Fibroblast of mammary gland (primary cell): ENCODE data around the gene ELK3.

Experiments used
- DNase-seq: peaks from one replicate; pipeline ENCODE4 v3.0.0-alpha.2; 2010; ENCODE audit warnings: low read depth
- H3K4me3 ChIP-seq: 2 replicates; pipeline ENCODE4 v1.5.1; 2011; ENCODE audit warnings: low read depth, mild to moderate bottlenecking, low read length, moderate library complexity; ENCODE audit not compliant: control insufficient read depth
- TF ChIP-seq, protein P1 (sequence below): conservative IDR thresholded peaks from 2 replicates; pipeline ENCODE4 v1.5.1; 2011; ENCODE audit warnings: low read depth, low read length, inconsistent platforms; ENCODE audit not compliant: control insufficient read depth, insufficient read depth

Gene ELK3

DNA sequence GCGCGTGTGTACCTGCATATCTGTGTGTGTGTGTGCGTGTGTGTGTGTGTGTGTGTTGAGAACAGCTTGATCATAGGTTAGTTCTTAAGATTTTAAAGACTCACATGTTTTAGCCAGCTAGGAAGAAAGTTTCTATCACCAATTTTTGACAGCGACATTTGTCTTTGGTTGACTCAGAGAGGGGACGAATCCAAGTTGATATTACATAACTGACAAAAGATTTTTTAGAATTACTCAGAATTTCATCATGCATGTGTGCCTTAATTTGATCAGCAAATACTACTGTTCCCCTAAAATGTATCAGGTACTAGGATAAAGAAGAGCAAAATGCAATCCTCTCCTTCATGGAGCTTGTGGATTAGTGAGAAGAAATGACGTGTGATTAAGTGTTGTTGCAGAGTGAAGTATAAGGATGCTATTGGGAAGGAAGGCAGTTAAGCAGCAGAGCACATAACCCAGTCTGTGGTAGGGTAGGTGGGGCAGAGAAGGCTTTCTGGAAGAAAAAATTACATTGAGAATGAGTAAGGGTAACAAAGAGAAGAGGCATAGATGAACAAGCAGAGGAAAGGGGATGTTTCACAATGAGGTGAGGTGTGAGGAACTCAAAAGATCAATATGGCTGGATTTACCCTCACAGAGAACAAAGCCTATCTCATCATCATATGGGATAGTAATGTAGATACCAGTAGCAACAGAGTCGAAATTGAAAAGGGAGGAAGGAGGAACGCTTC lies 77.5 kb downstream of the ELK3 start:
- H3K4me3 ChIP-seq = no peak overlapping the region
- peak; percentile 43 for DNase-seq
- TF ChIP-seq, protein P1, sequence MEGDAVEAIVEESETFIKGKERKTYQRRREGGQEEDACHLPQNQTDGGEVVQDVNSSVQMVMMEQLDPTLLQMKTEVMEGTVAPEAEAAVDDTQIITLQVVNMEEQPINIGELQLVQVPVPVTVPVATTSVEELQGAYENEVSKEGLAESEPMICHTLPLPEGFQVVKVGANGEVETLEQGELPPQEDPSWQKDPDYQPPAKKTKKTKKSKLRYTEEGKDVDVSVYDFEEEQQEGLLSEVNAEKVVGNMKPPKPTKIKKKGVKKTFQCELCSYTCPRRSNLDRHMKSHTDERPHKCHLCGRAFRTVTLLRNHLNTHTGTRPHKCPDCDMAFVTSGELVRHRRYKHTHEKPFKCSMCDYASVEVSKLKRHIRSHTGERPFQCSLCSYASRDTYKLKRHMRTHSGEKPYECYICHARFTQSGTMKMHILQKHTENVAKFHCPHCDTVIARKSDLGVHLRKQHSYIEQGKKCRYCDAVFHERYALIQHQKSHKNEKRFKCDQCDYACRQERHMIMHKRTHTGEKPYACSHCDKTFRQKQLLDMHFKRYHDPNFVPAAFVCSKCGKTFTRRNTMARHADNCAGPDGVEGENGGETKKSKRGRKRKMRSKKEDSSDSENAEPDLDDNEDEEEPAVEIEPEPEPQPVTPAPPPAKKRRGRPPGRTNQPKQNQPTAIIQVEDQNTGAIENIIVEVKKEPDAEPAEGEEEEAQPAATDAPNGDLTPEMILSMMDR = no peak

- peak; percentile 71 for DNase-seq
Measured at GRCh38 chr12:96274331-96274730, 80.2 kb downstream of the ELK3 start.

DNA sequence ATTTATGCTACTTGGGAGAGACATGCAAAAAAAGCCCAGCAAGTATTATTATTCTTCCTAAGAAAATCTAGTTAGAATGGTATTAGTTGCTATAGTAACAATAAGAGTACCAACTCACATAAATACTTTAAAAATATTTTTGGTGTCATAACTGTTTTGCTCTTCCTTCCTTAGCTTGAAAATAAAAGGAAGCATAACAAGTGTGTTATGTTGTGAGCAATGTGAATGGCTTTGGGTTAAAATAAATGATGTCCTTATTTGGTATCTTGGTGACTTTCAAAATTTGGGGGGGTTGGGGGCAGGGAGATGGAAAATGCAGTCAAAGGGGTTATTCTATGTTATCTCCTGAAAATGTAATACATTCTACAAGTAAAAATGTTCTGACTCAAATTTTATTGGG lies 91.0 kb downstream of the ELK3 start:
- TF ChIP-seq, protein P1 = no peak
- no peak for DNase-seq

More at GRCh38 chr12:96274331-96274730, 80.2 kb downstream of the ELK3 start:
- H3K4me3 ChIP-seq = no peak overlapping the region
- TF ChIP-seq, protein P1 = no peak

DNA sequence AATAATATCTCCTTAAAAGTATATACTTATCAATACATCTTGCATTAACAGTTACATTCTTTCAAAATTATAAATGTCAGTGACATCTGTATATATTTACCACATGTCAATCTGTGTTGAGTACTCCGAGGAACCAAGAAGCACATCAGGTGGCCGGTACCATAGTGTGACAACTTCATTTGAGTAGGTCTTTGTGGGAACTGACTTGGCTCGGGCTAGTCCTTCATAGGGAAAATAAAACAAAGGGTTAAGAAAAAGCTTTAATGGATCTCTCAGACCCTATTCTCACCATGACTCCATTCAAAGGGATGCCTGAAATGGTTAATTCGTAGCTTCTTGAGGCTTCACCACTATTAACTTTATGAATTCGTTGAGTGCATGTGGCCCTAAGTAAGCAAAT lies 94.9 kb downstream of the ELK3 start:
- TF ChIP-seq, protein P1 = no peak
- no peak for DNase-seq
- H3K4me3 ChIP-seq = no peak overlapping the region

More for the DNA sequence above, 91.0 kb downstream of the ELK3 start:
- no peak overlapping the region for H3K4me3 ChIP-seq

GRCh38 chr12:96293093-96293492 lies 98.9 kb downstream of the ELK3 start:
- no peak for DNase-seq
- TF ChIP-seq, protein P1 = no peak
- no peak overlapping the region for H3K4me3 ChIP-seq

GRCh38 chr12:96294831-96295230 lies 100.7 kb downstream of the ELK3 start:
- H3K4me3 ChIP-seq = no peak overlapping the region
- TF ChIP-seq, protein P1 = no peak
- peak; percentile 57 for DNase-seq
